Stimulated activated CD8-positive, alpha-beta memory T cell treated with anti-CD3 and anti-CD28 coated beads, Interleukin-12 subunit alpha, Interleukin-12 subunit beta, amount 100 ng/mL, for 1 hour (primary cell): ENCODE measurements around the gene NCAPD2.

Experiments used
- DNase-seq: peaks from one replicate; pipeline ENCODE4 v3.0.0-alpha.2; 2020; ENCODE audit warnings: low read depth

NCAPD2 gene, protein sequence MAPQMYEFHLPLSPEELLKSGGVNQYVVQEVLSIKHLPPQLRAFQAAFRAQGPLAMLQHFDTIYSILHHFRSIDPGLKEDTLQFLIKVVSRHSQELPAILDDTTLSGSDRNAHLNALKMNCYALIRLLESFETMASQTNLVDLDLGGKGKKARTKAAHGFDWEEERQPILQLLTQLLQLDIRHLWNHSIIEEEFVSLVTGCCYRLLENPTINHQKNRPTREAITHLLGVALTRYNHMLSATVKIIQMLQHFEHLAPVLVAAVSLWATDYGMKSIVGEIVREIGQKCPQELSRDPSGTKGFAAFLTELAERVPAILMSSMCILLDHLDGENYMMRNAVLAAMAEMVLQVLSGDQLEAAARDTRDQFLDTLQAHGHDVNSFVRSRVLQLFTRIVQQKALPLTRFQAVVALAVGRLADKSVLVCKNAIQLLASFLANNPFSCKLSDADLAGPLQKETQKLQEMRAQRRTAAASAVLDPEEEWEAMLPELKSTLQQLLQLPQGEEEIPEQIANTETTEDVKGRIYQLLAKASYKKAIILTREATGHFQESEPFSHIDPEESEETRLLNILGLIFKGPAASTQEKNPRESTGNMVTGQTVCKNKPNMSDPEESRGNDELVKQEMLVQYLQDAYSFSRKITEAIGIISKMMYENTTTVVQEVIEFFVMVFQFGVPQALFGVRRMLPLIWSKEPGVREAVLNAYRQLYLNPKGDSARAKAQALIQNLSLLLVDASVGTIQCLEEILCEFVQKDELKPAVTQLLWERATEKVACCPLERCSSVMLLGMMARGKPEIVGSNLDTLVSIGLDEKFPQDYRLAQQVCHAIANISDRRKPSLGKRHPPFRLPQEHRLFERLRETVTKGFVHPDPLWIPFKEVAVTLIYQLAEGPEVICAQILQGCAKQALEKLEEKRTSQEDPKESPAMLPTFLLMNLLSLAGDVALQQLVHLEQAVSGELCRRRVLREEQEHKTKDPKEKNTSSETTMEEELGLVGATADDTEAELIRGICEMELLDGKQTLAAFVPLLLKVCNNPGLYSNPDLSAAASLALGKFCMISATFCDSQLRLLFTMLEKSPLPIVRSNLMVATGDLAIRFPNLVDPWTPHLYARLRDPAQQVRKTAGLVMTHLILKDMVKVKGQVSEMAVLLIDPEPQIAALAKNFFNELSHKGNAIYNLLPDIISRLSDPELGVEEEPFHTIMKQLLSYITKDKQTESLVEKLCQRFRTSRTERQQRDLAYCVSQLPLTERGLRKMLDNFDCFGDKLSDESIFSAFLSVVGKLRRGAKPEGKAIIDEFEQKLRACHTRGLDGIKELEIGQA (N-terminal part only)

DNA sequence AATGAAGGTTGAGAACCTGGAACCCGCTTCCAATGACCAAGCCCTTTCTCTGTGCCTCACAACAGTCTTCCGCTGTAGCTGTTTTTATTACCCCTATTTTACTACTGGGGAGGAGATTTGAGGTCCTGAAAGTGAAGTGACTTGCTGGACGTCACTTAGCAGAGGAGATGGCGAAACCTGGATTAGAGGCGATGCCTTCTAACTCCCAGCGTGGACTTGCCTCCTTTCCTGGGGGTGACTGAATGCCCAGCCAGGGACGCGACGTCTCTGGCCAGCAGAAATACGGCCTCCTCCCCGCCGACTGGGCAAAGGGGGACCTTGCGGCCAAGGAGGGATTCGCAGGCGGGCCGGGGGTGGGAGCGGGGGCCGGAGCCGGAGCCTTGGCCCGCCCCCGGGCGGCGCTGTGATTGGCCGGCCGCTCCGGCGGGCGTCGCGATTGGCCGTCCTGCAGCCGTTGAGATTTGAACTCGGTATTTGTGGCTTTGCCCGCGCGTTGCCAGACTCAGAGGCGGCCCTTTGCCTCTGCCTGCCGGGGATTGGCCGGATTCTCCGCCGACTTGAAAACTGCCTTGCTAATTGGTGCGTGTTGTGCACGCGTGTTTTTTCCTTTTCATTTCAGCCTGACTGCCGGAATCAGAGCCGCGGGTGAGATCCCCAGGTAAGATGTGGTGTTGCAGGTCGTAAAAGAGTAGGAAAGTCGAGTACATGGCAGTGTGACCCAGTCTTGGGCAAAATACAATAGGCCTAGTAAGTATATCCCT lies at the start of gene NCAPD2:
TSS of gene NCAPD2 (plus strand) at position 606 of the 761 bp plus-strand sequence. CDS start 997 bp downstream, outside the sequence.
- DNase-seq, result peak; percentile 87

DNA sequence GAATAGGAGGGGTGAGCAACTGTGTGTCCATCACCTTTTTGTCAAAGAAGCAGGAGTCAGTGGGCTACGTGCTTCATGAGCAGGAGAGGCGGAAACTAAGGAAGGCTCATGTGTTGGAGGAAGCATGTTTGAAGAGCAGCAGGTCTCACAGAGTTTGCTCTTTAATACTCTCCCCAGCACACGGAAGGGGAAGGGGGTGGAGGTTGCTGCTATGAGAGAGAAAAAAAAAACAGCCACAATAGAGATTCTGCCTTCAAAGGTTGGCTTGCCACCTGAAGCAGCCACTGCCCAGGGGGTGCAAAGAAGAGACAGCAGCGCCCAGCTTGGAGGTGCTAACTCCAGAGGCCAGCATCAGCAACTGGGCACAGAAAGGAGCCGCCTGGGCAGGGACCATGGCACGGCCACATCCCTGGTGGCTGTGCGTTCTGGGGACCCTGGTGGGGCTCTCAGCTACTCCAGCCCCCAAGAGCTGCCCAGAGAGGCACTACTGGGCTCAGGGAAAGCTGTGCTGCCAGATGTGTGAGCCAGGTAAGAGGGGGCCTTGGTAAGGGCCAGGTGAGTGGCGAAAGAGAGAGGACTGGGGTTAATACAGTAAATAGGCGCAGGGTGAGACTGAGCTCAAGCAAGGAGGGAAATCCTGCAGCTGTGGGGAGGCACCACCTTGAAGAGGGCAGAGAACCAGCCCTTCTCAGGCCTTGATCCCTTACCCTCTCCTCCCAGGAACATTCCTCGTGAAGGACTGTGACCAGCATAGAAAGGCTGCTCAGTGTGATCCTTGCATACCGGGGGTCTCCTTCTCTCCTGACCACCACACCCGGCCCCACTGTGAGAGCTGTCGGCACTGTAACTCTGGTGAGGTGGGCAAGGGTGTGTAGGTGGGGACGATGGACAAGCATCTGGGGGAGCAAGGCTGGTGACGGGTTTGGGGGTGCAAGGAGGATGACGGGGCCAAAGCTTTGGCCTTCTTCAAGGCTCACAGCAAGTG lies 48.9 kb upstream of the NCAPD2 start, which contains the start of gene CD27:
TSS of gene CD27 (plus strand) at position 252 of the 985 bp plus-strand sequence. CDS start at position 393, 141 bp downstream.
- no peak for DNase-seq

DNA sequence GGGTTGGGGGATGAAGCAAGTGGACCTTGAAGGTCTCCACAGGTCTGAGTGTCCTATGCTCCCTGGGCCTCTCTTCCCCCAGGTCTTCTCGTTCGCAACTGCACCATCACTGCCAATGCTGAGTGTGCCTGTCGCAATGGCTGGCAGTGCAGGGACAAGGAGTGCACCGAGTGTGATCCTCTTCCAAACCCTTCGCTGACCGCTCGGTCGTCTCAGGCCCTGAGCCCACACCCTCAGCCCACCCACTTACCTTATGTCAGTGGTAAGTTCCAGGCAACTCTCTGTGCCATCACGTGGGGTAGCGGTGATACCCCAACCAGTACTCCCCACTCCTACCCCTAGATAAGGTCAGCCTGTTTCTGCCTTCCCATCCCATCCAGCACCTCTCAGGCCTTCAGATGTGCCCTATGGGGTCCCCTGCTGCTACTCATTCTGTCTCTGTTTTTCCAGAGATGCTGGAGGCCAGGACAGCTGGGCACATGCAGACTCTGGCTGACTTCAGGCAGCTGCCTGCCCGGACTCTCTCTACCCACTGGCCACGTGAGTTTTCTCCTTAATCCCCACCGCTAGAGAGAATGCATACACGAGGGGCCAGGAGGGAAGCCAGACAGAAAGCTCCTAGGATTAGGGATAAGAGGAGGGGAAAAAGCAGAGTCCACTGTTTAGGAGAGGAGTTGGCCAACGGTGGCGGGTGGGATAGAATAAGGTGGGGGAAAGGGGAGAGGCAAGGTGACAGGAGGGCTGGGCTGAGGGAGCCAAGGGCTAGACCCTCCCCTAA lies 43.6 kb upstream of the NCAPD2 start:
- no peak for DNase-seq

DNA sequence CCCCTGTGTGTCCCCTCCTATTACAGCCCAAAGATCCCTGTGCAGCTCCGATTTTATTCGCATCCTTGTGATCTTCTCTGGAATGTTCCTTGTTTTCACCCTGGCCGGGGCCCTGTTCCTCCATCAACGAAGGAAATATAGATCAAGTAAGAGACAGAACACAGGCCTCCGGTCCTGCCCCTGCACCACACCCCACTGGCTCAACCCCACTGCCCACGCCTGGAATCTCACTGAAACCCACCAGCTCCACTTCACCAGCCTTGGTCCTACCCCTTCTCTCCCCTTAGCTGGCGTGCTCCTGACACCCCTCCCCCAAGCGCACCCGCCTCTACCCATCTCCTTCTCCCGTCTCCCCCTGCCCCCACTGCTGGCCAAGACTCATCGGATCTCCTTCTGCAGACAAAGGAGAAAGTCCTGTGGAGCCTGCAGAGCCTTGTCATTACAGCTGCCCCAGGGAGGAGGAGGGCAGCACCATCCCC lies 43.0 kb upstream of the NCAPD2 start:
- no peak for DNase-seq

DNA sequence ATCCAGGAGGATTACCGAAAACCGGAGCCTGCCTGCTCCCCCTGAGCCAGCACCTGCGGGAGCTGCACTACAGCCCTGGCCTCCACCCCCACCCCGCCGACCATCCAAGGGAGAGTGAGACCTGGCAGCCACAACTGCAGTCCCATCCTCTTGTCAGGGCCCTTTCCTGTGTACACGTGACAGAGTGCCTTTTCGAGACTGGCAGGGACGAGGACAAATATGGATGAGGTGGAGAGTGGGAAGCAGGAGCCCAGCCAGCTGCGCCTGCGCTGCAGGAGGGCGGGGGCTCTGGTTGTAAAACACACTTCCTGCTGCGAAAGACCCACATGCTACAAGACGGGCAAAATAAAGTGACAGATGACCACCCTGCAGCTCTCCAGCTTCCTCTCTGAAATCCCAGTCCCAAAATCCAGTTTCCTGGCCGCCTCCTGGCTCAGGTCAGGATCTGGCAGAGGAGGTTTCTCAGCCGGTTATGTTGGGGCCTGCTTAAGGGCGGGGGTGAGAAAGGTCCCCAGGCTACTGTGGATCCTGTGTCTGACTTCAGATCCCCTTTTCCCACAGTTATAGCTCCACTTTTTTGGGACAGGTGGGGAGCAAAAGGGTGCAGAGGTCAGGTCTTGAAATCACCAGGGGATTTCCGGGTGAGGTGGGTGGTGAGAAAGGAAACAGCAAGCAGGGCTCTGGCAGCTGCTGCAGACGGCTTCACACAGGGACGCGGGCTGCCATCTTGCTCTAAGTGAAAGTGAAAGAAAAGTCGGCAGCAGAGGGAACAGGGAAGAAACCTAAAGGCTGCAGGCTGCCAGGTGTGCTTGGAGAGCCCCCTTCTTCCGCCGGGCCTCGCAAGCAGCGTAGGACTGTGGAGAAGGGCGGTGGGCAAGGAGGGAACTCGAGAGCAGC lies 42.3 kb upstream of the NCAPD2 start, which contains the start of gene TAPBPL:
TSS of gene TAPBPL (plus strand) at position 695 of the 897 bp plus-strand sequence. CDS start 207 bp downstream, outside the sequence.
- peak; percentile 58 for DNase-seq

DNA sequence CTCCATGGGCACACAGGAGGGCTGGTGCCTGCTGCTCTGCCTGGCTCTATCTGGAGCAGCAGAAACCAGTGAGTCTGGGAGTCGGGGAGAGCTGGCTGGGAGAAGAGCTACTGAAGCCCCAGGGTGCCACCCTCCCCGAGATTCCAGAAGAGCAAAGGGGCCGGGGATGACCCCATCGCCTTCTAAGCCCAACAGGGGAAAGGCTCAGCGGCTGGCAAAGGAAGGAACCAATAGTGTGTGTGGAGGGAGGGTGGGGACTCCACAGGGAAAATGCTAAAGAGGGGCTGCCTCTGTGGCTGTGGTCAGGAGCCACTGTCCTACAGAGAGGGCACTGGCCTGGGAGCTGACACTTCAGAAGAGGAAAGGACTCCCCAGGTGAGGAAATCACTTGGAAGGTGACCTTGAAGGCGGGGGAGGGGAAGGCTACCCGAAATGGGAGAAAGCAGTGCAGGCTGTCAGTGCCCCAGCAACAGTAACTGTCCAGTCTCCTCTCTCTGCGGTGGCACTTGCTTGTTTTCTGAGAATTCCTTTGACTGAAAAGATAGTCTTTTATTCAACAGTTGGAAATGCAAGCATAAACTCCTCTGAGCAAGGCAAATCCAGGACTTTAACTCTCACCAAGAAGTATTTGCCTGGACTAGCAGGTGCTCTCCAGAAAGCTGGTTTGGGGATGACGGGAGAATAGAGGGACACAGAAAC lies 41.5 kb upstream of the NCAPD2 start:
- no peak for DNase-seq

DNA sequence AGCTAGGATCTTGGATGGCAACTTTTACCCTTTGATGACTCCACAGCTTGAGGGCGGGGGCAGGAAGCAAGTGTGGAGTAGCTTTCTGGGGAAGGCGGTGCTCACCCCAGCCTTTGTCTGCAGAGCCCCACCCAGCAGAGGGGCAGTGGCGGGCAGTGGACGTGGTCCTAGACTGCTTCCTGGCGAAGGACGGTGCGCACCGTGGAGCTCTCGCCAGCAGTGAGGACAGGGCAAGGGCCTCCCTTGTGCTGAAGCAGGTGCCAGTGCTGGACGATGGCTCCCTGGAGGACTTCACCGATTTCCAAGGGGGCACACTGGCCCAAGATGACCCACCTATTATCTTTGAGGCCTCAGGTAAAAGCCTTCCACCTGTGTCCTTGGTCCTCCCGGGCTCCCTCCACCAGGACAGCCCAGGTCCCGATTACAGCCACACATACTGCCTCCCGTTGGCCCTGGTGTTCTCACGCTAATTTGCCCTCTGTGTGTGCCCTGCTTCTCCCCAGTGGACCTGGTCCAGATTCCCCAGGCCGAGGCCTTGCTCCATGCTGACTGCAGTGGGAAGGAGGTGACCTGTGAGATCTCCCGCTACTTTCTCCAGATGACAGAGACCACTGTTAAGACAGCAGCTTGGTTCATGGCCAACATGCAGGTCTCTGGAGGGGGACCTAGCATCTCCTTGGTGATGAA lies 40.8 kb upstream of the NCAPD2 start:
- DNase-seq, result no peak

DNA sequence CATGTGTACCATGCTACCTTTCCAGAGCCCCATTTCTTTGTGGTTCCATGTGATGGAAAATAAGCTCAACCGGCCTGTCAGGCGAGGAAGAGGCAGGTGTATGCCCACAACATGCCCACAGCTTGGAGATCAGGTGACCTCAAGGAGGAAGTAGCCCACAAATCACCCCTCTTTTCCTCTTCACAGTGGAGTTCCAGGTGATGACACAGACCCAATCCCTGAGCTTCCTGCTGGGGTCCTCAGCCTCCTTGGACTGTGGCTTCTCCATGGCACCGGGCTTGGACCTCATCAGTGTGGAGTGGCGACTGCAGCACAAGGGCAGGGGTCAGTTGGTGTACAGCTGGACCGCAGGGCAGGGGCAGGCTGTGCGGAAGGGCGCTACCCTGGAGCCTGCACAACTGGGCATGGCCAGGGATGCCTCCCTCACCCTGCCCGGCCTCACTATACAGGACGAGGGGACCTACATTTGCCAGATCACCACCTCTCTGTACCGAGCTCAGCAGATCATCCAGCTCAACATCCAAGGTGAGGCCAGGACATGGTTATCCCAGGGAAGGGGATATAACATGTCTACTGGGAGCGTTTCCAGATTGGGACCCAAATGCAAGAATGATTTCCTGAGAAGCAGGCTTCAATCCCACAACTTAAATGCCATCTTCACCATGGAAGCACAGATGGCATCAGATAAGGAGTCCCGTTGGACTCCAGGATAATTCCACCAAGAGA lies 36.5 kb upstream of the NCAPD2 start:
- no peak for DNase-seq

DNA sequence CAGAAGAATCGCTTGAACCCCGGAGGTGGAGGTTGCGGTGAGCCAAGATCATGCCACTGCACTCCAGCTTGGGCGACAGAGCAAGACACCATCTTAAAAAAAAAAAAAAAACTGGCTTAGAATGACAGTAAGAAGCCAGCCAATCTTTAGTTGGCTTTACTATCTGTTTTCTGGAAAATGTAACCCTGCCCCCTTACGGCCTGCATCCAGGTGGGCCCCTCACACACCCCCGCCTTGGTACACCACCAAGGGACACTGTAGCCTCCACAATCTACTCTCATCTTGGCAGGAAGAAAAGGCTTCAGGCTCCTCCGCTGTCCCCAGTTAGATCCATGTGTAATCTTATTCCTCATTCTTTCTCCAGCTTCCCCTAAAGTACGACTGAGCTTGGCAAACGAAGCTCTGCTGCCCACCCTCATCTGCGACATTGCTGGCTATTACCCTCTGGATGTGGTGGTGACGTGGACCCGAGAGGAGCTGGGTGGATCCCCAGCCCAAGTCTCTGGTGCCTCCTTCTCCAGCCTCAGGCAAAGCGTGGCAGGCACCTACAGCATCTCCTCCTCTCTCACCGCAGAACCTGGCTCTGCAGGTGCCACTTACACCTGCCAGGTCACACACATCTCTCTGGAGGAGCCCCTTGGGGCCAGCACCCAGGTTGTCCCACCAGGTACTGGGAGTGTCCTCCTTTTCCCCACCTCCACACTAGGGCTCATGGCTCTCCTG lies 35.5 kb upstream of the NCAPD2 start:
- DNase-seq, result no peak

DNA sequence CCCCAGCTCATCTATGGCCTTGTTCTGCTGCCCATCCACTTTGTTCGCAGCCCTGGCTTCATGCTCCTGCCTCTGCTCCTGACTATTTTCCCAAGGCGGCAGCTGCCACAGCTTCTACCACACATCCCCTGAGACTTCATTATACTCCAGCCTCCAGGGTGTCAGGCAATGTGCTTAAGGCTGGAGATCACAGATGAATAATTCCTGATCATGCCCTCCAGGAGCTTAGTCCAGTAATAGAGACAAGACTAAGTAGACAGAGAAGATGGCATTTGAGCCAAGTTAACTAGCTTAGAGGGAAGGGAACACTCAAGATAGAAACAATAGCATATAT lies 34.9 kb upstream of the NCAPD2 start:
- DNase-seq, result no peak

DNA sequence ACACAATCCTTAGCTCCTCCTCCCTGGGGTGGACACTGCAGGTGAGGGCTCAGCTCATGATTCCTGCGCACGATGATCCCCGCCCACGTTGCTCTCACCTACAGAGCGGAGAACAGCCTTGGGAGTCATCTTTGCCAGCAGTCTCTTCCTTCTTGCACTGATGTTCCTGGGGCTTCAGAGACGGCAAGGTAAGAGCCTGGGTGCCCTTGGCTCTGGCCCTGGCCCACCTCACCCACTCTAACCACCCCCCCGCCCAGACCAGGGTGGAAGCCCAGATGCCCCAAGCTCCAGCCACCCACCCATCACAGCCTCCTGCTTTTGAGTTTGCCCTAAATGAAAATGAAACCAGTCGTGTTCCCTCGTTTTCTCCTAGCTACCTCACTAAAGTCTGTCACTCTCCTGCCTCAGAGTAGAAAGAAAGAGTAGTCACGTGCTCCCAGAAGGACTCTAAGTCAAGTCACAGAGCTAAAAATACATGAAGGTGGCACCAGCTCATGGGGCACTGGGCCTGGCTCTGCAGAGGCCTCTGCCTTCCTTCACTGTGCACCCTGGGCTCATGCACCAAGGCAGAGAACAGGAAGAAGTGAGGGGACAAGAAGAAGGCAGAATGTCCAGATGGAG lies 33.0 kb upstream of the NCAPD2 start:
- no peak for DNase-seq

DNA sequence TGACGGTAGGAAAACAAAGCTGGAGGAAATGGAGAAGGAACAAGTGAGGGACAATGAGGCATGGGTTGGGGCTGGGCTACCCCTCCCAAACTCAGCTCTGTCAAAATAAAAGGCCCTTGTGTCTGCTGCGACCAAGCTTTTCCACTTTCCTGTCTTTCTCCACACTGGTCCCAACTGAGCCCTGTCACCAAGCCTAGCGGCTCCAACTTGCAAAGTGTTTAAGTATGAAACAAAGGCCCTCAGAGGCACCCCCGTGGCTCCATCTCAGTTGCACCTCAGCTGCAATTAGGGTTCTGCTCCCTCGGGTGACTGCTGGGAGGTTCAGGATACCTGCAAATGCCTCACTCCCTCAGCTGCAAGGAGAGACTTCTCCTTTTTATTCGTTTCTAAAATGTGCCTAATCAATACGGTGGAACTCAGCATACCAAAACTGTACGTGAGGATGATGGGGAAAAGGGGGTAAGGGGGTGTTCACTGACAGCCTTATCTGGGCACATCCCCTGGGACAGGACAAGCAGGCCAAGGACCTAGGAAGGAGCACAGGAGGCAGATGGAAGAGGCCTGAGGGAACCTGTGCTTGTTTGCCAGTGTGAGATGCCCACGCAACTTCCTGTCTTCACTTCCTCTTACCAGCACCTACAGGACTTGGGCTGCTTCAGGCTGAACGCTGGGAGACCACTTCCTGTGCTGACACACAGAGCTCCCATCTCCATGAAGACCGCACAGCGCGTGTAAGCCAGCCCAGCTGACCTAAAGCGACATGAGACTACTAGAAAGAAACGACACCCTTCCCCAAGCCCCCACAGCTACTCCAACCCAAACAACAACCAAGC lies 32.3 kb upstream of the NCAPD2 start:
- DNase-seq, result peak; percentile 68

DNA sequence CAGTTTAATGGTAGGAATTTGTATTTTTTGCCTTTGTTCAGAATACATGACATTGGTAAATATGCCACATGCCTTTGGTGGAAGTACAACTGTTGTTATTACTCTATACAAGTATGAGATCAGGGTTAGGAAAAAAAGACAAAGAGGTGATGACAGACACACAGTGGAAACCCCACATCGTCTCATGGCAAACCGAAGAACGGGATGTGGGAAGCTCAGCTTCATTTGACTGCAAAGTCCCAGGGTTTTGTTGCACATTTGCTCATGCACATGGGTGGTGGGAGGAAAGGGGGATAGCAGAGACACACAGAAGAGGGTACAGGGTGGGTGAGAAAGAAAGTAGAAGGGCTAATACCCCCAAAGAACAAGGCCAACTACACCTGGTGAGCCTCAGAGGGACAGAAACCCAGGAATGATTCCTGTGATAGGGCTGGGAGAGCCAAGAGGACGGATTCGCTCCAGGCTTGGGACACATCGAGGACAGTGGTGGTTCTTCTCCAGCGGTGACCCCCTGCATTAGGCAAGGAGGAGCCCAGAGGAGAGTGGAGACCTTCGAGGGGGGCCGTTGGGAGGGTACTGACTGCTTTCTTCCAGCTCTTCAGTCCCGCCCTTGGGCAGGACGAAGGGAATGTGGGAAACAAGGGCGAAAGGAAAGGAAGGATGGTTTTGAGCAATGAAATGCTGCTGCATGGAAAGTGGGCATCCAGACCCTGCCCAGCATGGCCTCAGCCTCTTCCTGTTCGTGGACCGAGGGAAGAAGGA lies 31.5 kb upstream of the NCAPD2 start:
- no peak for DNase-seq
